ENCODE measurements around the gene SCAF11. TPM values are rescaled to one million over a fixed set of nuclear protein-coding genes. Genes with fewer than 3 reads are reported as not detected.

The SCAF11 gene
- total RNA-seq, 1 experiment from 2014 or later, result 79.8 TPM

DNA sequence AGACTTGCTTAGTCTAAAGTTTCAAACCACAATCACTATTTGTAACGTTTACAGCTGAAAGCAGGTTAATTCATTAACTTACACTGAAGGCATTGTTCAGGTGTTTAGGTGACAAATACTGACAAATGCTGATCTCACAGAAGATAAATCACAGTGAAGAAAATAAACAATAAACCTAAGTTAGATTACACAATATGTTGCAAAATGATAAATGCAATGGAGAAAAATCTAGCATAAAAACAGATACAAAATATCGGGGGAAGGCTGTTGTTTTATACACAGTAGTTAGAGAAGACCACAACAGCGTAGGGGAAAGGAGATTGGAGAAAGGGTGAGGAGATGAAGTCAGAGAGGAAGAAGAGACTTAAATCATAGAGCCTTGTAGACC, 3.0 kb downstream of the SCAF11 start:
- intact Hi-C loops (cut with micrococcal nuclease), result loop anchor here (10.0 kb wide), 1 partner anchor 223 kb away; no protein-coding TSS in a partner anchor
- no peaks in the 10 kb centered on the region for H3K27me3 ChIP-seq (ENCODE audit: insufficient read depth, low read length)
- no peak overlapping the region for H2AFZ ChIP-seq (ENCODE audit: low read depth, low read length, poor library complexity, severe bottlenecking)
- no TSS peak for BruUV-seq (replicated peaks)
- H3K4me1 ChIP-seq (ENCODE audit: control insufficient read depth in 1 of 2, insufficient read depth in 2 of 2, low read length in 2 of 2), result peaks cover 6 to 15% of the 10 kb centered on the region in 2 experiments
- ChIA-PET RAD21 (ENCODE audit: low non-redundant PET in 1 of 2, low total read pairs in 2 of 2, uncharacterized antibody in 2 of 2, unreplicated experiment in 2 of 2) (no interaction called here), CTCF (no interaction called here), POLR2A (no interaction called here)
- H3K9ac ChIP-seq (ENCODE audit: low read length), result no peak overlapping the region
- TF ChIP-seq SP1 (IDR thresholded peaks at IDR 0.05; ENCODE audit: low read depth), result no peak
- TF ChIP-seq, protein P1, sequence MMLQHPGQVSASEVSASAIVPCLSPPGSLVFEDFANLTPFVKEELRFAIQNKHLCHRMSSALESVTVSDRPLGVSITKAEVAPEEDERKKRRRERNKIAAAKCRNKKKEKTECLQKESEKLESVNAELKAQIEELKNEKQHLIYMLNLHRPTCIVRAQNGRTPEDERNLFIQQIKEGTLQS (IDR thresholded peaks at IDR 0.05), result no peak
- TF ChIP-seq EGR1 (IDR thresholded peaks at IDR 0.05; ENCODE audit: low read depth), result no peak
- TF ChIP-seq RAD21 (IDR thresholded peaks at IDR 0.05; ENCODE audit: low read depth), result no peak
- no peak for TF ChIP-seq ELF1 (IDR thresholded peaks at IDR 0.05; ENCODE audit: borderline replicate concordance, low read depth)
- no peak for TF ChIP-seq CEBPB (IDR thresholded peaks at IDR 0.05; ENCODE audit: low read depth)
- H3K27ac ChIP-seq (ENCODE audit: low read depth, low read length), result no peak overlapping the region
- H3K9me2 ChIP-seq (ENCODE audit: insufficient read depth), result no peaks in the 10 kb centered on the region
- DNase-seq (ENCODE audit: low read depth, low spot score), result no peak
- H4K20me1 ChIP-seq (ENCODE audit: insufficient read depth), result peaks cover 10% of the 10 kb centered on the region; the same call in 1 of the 2 replicates
- ATAC-seq, result no peak
- no peak overlapping the region for H3K4me2 ChIP-seq (ENCODE audit: low read length)
- H3K4me3 ChIP-seq (replicated peaks in 1 of 2; ENCODE audit: low read depth in 1 of 2, low read length in 2 of 2), result no peak overlapping the region
- H3K9me3 ChIP-seq (ENCODE audit: control insufficient read depth in 1 of 2, insufficient read depth in 1 of 2, low read depth in 1 of 2, low read length in 2 of 2), result no peaks in the 10 kb centered on the region
- peaks cover 0 to 4% of the 10 kb centered on the region in 2 experiments; a peak in 1 of 4 replicates for H3K36me3 ChIP-seq (ENCODE audit: control insufficient read depth in 1 of 2, insufficient read depth in 2 of 2, low read length in 2 of 2)
- peaks cover 79% of the 10 kb centered on the region for H3K79me2 ChIP-seq (ENCODE audit: insufficient read depth, low read length)

DNA sequence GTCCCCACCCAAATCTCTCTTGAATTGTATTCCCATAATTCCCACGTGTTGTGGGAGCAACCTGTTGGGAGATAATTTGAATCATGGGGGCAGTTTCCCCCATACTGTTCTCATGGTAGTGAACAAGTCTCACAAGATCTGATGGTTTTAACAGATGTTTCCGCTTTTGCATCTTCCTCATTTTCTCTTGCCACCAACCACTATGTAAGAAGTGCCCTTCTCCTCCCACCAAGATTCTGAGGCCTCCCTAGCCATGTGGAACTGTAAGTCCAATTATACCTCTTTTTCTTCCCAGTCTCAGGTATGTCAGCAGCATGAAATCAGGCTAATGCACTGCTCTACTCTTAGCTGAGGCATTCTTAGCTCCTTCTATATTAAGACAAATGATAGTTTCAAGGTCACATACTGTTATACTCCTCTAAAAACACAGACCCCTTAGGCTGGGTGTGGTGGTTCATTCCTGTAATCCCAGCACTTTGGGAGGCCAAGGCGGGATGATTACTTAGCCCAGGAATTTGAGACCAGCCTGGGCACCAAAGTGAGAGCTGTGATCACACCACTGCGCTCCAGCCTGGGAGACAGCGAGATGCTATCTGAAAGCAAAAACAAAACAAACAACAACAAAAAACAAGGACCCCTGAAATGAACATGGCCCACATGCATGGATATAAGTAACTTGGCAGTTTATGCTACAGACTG, 3.6 kb downstream of the SCAF11 start:
- Histone ChIP-seq H3K79me2 (ENCODE audit: insufficient read depth, low read length) (peaks cover 85% of the 10 kb centered on the region), H2AFZ (ENCODE audit: low read depth, low read length, poor library complexity, severe bottlenecking) (no peak overlapping the region), H3K4me1 (ENCODE audit: control insufficient read depth in 1 of 2, insufficient read depth in 2 of 2, low read length in 2 of 2) (peaks cover 6 to 11% of the 10 kb centered on the region in 2 experiments), H3K36me3 (ENCODE audit: control insufficient read depth in 1 of 2, insufficient read depth in 2 of 2, low read length in 2 of 2) (peaks cover 0 to 4% of the 10 kb centered on the region in 2 experiments; a peak in 1 of 4 replicates), H3K27me3 (ENCODE audit: insufficient read depth, low read length) (no peaks in the 10 kb centered on the region), H4K20me1 (ENCODE audit: insufficient read depth) (peaks cover 10% of the 10 kb centered on the region; the same call in 1 of the 2 replicates), H3K9me3 (ENCODE audit: control insufficient read depth in 1 of 2, insufficient read depth in 1 of 2, low read depth in 1 of 2, low read length in 2 of 2) (no peaks in the 10 kb centered on the region), H3K9me2 (ENCODE audit: insufficient read depth) (no peaks in the 10 kb centered on the region), H3K4me2 (ENCODE audit: low read length) (no peak overlapping the region), H3K9ac (ENCODE audit: low read length) (no peak overlapping the region), H3K4me3 (replicated peaks in 1 of 2; ENCODE audit: low read depth in 1 of 2, low read length in 2 of 2) (no peak overlapping the region), H3K27ac (ENCODE audit: low read depth, low read length) (no peak overlapping the region)
- intact Hi-C loops (cut with micrococcal nuclease), result loop anchor here (10.0 kb wide), 1 partner anchor 222 kb away; no protein-coding TSS in a partner anchor
- BruUV-seq (replicated peaks), result no TSS peak
- ATAC-seq (no peak), DNase-seq (ENCODE audit: low read depth, low spot score) (no peak)
- TF ChIP-seq POLR2A (IDR thresholded peaks at IDR 0.05; ENCODE audit: borderline replicate concordance, extremely low read depth, insufficient read depth, insufficient read length) (no peak), POLR2AphosphoS5 (IDR thresholded peaks at IDR 0.05; ENCODE audit: low read depth, low read length) (no peak), SP1 (IDR thresholded peaks at IDR 0.05; ENCODE audit: low read depth) (no peak), CEBPB (IDR thresholded peaks at IDR 0.05; ENCODE audit: low read depth) (no peak), JUND (IDR thresholded peaks at IDR 0.05) (no peak), ZFX (IDR thresholded peaks at IDR 0.05) (no peak)
- TF ChIP-seq, protein P2, sequence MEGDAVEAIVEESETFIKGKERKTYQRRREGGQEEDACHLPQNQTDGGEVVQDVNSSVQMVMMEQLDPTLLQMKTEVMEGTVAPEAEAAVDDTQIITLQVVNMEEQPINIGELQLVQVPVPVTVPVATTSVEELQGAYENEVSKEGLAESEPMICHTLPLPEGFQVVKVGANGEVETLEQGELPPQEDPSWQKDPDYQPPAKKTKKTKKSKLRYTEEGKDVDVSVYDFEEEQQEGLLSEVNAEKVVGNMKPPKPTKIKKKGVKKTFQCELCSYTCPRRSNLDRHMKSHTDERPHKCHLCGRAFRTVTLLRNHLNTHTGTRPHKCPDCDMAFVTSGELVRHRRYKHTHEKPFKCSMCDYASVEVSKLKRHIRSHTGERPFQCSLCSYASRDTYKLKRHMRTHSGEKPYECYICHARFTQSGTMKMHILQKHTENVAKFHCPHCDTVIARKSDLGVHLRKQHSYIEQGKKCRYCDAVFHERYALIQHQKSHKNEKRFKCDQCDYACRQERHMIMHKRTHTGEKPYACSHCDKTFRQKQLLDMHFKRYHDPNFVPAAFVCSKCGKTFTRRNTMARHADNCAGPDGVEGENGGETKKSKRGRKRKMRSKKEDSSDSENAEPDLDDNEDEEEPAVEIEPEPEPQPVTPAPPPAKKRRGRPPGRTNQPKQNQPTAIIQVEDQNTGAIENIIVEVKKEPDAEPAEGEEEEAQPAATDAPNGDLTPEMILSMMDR (IDR thresholded peaks at IDR 0.05 in 2 of 3, conservative IDR thresholded peaks at IDR 0.05 in 1 of 3; ENCODE audit: borderline replicate concordance in 1 of 3, insufficient read depth in 1 of 3, low read depth in 2 of 3, low read length in 2 of 3), result no peak
- RAD21 ChIA-PET (ENCODE audit: low non-redundant PET in 1 of 2, low total read pairs in 2 of 2, uncharacterized antibody in 2 of 2, unreplicated experiment in 2 of 2), result no interaction called here
- POLR2A ChIA-PET, result no interaction called here
- CTCF ChIA-PET, result no interaction called here

Data from HCT116 (cell line).